IMR-90 (cell line): ENCODE results near the gene DDX10. TPM values are rescaled to one million over a fixed set of nuclear protein-coding genes. Genes with fewer than 3 reads are reported as not detected.

Experiments
- polyA plus RNA-seq, 3 experiments: library from polyadenylated mRNA; depleted of rRNA; stranded (reverse); fragments of >200 nt; gene quantifications; 2 replicates each; pipeline ENCODE4 v1.2.3, GENCODE V29; 2012; ENCODE audit warnings: low replicate concordance in 1 of 3
- total RNA-seq: library from RNA; depleted of rRNA; stranded (reverse); fragments of >200 nt; gene quantifications from 2 replicates; pipeline ENCODE4 v1.2.3, GENCODE V29; 2012; rRNA removed

DDX10 gene
- total and polyA plus RNA-seq, 2 of the 4 experiments (the other 2 are of a cell fraction) = 20.0 to 31.9 TPM

Other genes starting within 250 kb of the DDX10 start
- 0.18 and 0.56 TPM in 2 replicates for gene C11orf65, start 197.5 kb upstream of the DDX10 start, total RNA-seq
- gene C11orf65, start 197.5 kb upstream of the DDX10 start, polyA plus RNA-seq (2012; rRNA removed) = 0.12 TPM in 1 of 2 replicates, not detected in the other
- gene POGLUT3, start 166.7 kb upstream of the DDX10 start, total RNA-seq = 31.7 and 36.7 TPM in 2 replicates
- 30.4 and 34.8 TPM in 2 replicates for gene POGLUT3, start 166.7 kb upstream of the DDX10 start, polyA plus RNA-seq (2012; rRNA removed)
- 0.56 and 0.72 TPM in 2 replicates for gene EXPH5, start 71.3 kb upstream of the DDX10 start, total RNA-seq
- gene EXPH5, start 71.3 kb upstream of the DDX10 start, polyA plus RNA-seq (2012; rRNA removed) = 0.04 and 0.05 TPM in 2 replicates